Stimulated activated naive CD8-positive, alpha-beta T cell treated with anti-CD3 and anti-CD28 coated beads, Interleukin-15, Interleukin-2, amounts not matched to agents 100 ng/mL and 50 ng/mL, for 24 hours (primary cell): Measurements from ENCODE around the gene FAM234B.
"Not testable (repeated sequence)": the region's sequence is repeated elsewhere in the genome, so short reads cannot be mapped to it uniquely, and the experiment has no call there.

Experiments
- H3K27ac Mint-ChIP-seq: one replicate; pipeline ENCODE4 v1.8.0; 2021; ENCODE audit warnings: mild to moderate bottlenecking, mixed read lengths
- H3K27me3 Mint-ChIP-seq: one replicate; pipeline ENCODE4 v1.8.0; 2021; ENCODE audit warnings: mixed read lengths
- H3K36me3 Mint-ChIP-seq: one replicate; pipeline ENCODE4 v1.8.0; 2021; ENCODE audit warnings: low read depth, mixed read lengths
- H3K4me1 Mint-ChIP-seq: one replicate; pipeline ENCODE4 v1.8.0; 2021; ENCODE audit warnings: low read depth, mixed read lengths
- H3K4me3 Mint-ChIP-seq: one replicate; pipeline ENCODE4 v1.8.0; 2021; ENCODE audit warnings: mild to moderate bottlenecking, mixed read lengths
- H3K9me3 Mint-ChIP-seq: one replicate; pipeline ENCODE4 v1.8.0; 2021; ENCODE audit warnings: mixed read lengths

Gene FAM234B

GRCh38 chr12:13035335-13035734 is 8.8 kb upstream of the FAM234B start:
- H3K36me3 Mint-ChIP-seq, H3K27ac Mint-ChIP-seq, H3K27me3 Mint-ChIP-seq, H3K4me3 Mint-ChIP-seq, H3K9me3 Mint-ChIP-seq, H3K4me1 Mint-ChIP-seq: not testable (repeated sequence)

GRCh38 chr12:13036881-13037280 is 7.3 kb upstream of the FAM234B start:
- H3K9me3 Mint-ChIP-seq, result no peaks in the 10 kb centered on the region
- H3K4me1 Mint-ChIP-seq, result no peaks in the 10 kb centered on the region
- H3K27ac Mint-ChIP-seq, result no peak overlapping the region
- H3K4me3 Mint-ChIP-seq, result no peak overlapping the region
- no peaks in the 10 kb centered on the region for H3K27me3 Mint-ChIP-seq
- no peaks in the 10 kb centered on the region for H3K36me3 Mint-ChIP-seq

- no peaks in the 10 kb centered on the region for H3K4me1 Mint-ChIP-seq
These were observed 5.6 kb upstream of the FAM234B start for GRCh38 chr12:13038491-13039161.

GRCh38 chr12:13039328-13039956 is 4.7 kb upstream of the FAM234B start:
- Mint-ChIP-seq H3K4me3 (no peak overlapping the region), H3K36me3 (no peaks in the 10 kb centered on the region), H3K4me1 (peaks cover 4% of the 10 kb centered on the region), H3K9me3 (no peaks in the 10 kb centered on the region), H3K27me3 (no peaks in the 10 kb centered on the region), H3K27ac (no peak overlapping the region)

More at GRCh38 chr12:13038491-13039161, 5.6 kb upstream of the FAM234B start:
- H3K36me3 Mint-ChIP-seq, result no peaks in the 10 kb centered on the region
- no peaks in the 10 kb centered on the region for H3K27me3 Mint-ChIP-seq
- H3K27ac Mint-ChIP-seq, result no peak overlapping the region
- H3K4me3 Mint-ChIP-seq, result no peak overlapping the region
- no peaks in the 10 kb centered on the region for H3K9me3 Mint-ChIP-seq

GRCh38 chr12:13041224-13041623 is 3.0 kb upstream of the FAM234B start:
- H3K27me3 Mint-ChIP-seq, result no peaks in the 10 kb centered on the region
- H3K27ac Mint-ChIP-seq, result no peak overlapping the region
- no peak overlapping the region for H3K4me3 Mint-ChIP-seq
- H3K9me3 Mint-ChIP-seq, result no peaks in the 10 kb centered on the region
- H3K36me3 Mint-ChIP-seq, result no peaks in the 10 kb centered on the region
- peaks cover 14% of the 10 kb centered on the region for H3K4me1 Mint-ChIP-seq

- H3K9me3 Mint-ChIP-seq, result no peaks in the 10 kb centered on the region
- no peaks in the 10 kb centered on the region for H3K36me3 Mint-ChIP-seq
- no peak overlapping the region for H3K4me3 Mint-ChIP-seq
- H3K27ac Mint-ChIP-seq, result no peak overlapping the region
- no peaks in the 10 kb centered on the region for H3K27me3 Mint-ChIP-seq
- H3K4me1 Mint-ChIP-seq, result peaks cover 20% of the 10 kb centered on the region
These were observed 1.4 kb upstream of the FAM234B start for GRCh38 chr12:13042666-13043230.

- Mint-ChIP-seq H3K27me3 (no peaks in the 10 kb centered on the region), H3K27ac (no peak overlapping the region), H3K36me3 (no peaks in the 10 kb centered on the region), H3K4me1 (peaks cover 20% of the 10 kb centered on the region), H3K4me3 (peak overlapping the region; percentile 86), H3K9me3 (no peaks in the 10 kb centered on the region)
These were observed 722 bp downstream of the FAM234B start for GRCh38 chr12:13044906-13045299.

- Mint-ChIP-seq H3K4me3 (peak overlapping the region; percentile 86), H3K9me3 (no peaks in the 10 kb centered on the region), H3K36me3 (no peaks in the 10 kb centered on the region), H3K4me1 (peaks cover 20% of the 10 kb centered on the region), H3K27ac (no peak overlapping the region), H3K27me3 (no peaks in the 10 kb centered on the region)
These were observed 1.6 kb downstream of the FAM234B start for GRCh38 chr12:13045816-13046215.

GRCh38 chr12:13046964-13047363 is 2.8 kb downstream of the FAM234B start:
- no peaks in the 10 kb centered on the region for H3K27me3 Mint-ChIP-seq
- H3K9me3 Mint-ChIP-seq, result no peaks in the 10 kb centered on the region
- no peak overlapping the region for H3K4me3 Mint-ChIP-seq
- peaks cover 20% of the 10 kb centered on the region for H3K4me1 Mint-ChIP-seq
- H3K27ac Mint-ChIP-seq, result no peak overlapping the region
- no peaks in the 10 kb centered on the region for H3K36me3 Mint-ChIP-seq

- H3K36me3 Mint-ChIP-seq, result no peaks in the 10 kb centered on the region
- no peaks in the 10 kb centered on the region for H3K27me3 Mint-ChIP-seq
- no peak overlapping the region for H3K4me3 Mint-ChIP-seq
- peaks cover 10% of the 10 kb centered on the region for H3K9me3 Mint-ChIP-seq
- H3K4me1 Mint-ChIP-seq, result peaks cover 20% of the 10 kb centered on the region
- no peak overlapping the region for H3K27ac Mint-ChIP-seq
These were observed 5.6 kb downstream of the FAM234B start for GRCh38 chr12:13049816-13050215.

GRCh38 chr12:13052421-13052820 is 8.2 kb downstream of the FAM234B start:
- H3K27ac Mint-ChIP-seq, result no peak overlapping the region
- no peak overlapping the region for H3K4me3 Mint-ChIP-seq
- peaks cover 11% of the 10 kb centered on the region for H3K9me3 Mint-ChIP-seq
- peaks cover 15% of the 10 kb centered on the region for H3K36me3 Mint-ChIP-seq
- H3K27me3 Mint-ChIP-seq, result no peaks in the 10 kb centered on the region
- H3K4me1 Mint-ChIP-seq, result peaks cover 4% of the 10 kb centered on the region

GRCh38 chr12:13053617-13054016 is 9.4 kb downstream of the FAM234B start:
- H3K4me3 Mint-ChIP-seq, H3K27ac Mint-ChIP-seq, H3K27me3 Mint-ChIP-seq: not testable (repeated sequence)

GRCh38 chr12:13060581-13060980 is 16.4 kb downstream of the FAM234B start:
- Mint-ChIP-seq H3K27me3 (no peaks in the 10 kb centered on the region), H3K27ac (no peak overlapping the region), H3K9me3 (no peaks in the 10 kb centered on the region), H3K36me3 (peaks cover 44% of the 10 kb centered on the region), H3K4me1 (no peaks in the 10 kb centered on the region), H3K4me3 (no peak overlapping the region)

More at GRCh38 chr12:13053617-13054016, 9.4 kb downstream of the FAM234B start:
- H3K4me1 Mint-ChIP-seq, result not testable (repeated sequence)
- Mint-ChIP-seq H3K36me3 (peaks cover 17% of the 10 kb centered on the region), H3K9me3 (peaks cover 11% of the 10 kb centered on the region)

- Mint-ChIP-seq H3K4me1 (no peaks in the 10 kb centered on the region), H3K36me3 (peaks cover 36% of the 10 kb centered on the region), H3K27me3 (no peaks in the 10 kb centered on the region), H3K9me3 (no peaks in the 10 kb centered on the region), H3K27ac (no peak overlapping the region), H3K4me3 (no peak overlapping the region)
These were observed 17.2 kb downstream of the FAM234B start for GRCh38 chr12:13061377-13061776.

GRCh38 chr12:13062669-13063068 is 18.5 kb downstream of the FAM234B start:
- H3K27ac Mint-ChIP-seq, result no peak overlapping the region
- H3K9me3 Mint-ChIP-seq, result no peaks in the 10 kb centered on the region
- no peaks in the 10 kb centered on the region for H3K27me3 Mint-ChIP-seq
- H3K36me3 Mint-ChIP-seq, result peaks cover 42% of the 10 kb centered on the region
- no peak overlapping the region for H3K4me3 Mint-ChIP-seq
- no peaks in the 10 kb centered on the region for H3K4me1 Mint-ChIP-seq
